Upper lobe of left lung (tissue), 6 donors: Measurements from ENCODE around the gene PRR7. TPM values are rescaled to one million over a fixed set of nuclear protein-coding genes. Genes with fewer than 3 reads are reported as not detected.
A peak's percentile ranks its signal among the peaks of the same experiment; 100 is the strongest.

ENCODE experiments used
- ATAC-seq, 2 donors: fragments of 200-7000 bp; cut with Tn5 transposase; one replicate each; pipeline ENCODE4 v1.9.1; 2022; ENCODE audit warnings: mild to moderate bottlenecking in 2 of 2, moderate library complexity in 2 of 2; ENCODE audit not compliant: low FRiP score in 2 of 2
- DNase-seq, 2 donors: peaks; one replicate each; pipeline ENCODE4 v3.0.0-alpha.2; 2019 to 2020
- H3K27ac ChIP-seq, 4 donors: fragments of 200-600 bp; sonication (generic); one replicate each; pipeline ENCODE4 v1.5.1; 2016 to 2019
- H3K27me3 ChIP-seq, 4 donors: fragments of 200-600 bp; sonication (generic); one replicate each; pipeline ENCODE4 v1.5.1; 2017 to 2019
- H3K36me3 ChIP-seq, 4 donors: fragments of 200-600 bp; sonication (generic); one replicate each; pipeline ENCODE4 v1.5.1; 2016 to 2019
- H3K4me1 ChIP-seq, 4 donors: fragments of 200-600 bp; sonication (generic); one replicate each; pipeline ENCODE4 v1.5.1; 2018 to 2019
- H3K4me3 ChIP-seq, 4 donors: fragments of 200-600 bp; sonication (generic); one replicate each; pipeline ENCODE4 v1.5.1; 2017 to 2019; ENCODE audit warnings: mild to moderate bottlenecking in 2 of 4, moderate library complexity in 1 of 4
- H3K9me3 ChIP-seq, 4 donors: fragments of 200-600 bp; sonication (generic); one replicate each; pipeline ENCODE4 v1.5.1; 2018 to 2019
- EP300 ChIP-seq, 4 donors: sonication (generic); formaldehyde crosslinking; IDR thresholded peaks; one replicate each; pipeline ENCODE4 v1.5.1; 2017; ENCODE audit warnings: antibody characterized with exemption in 4 of 4, control low read depth in 2 of 4
- POLR2A ChIP-seq, 4 donors: fragments of 450-650 bp; IDR thresholded peaks; one replicate each; pipeline ENCODE4 v1.5.1; 2016 to 2017; ENCODE audit warnings: antibody characterized with exemption in 4 of 4, mild to moderate bottlenecking in 2 of 4
- POLR2AphosphoS5 ChIP-seq, 2 donors: sonication (generic); formaldehyde crosslinking; IDR thresholded peaks; one replicate each; pipeline ENCODE4 v1.5.1; 2017; ENCODE audit warnings: antibody characterized with exemption in 2 of 2
- WGBS, 2 donors: methylation state at CpG; one replicate each; pipeline ENCODE4 v1.1.5; 2017 to 2018; 5-methylcytosine and 5-hydroxymethylcytosine counted together
- total RNA-seq, 6 donors: library from RNA; depleted of rRNA in 4 of 6; stranded (reverse); fragments of >200 nt in 4 of 6; gene quantifications; one replicate each; pipeline versions ENCODE4 v1.1.0 to v1.2.1, GENCODE V29; 2016 to 2021
- TF ChIP-seq, protein P1 (sequence below), 6 experiments: fragments of 450-650 bp in 4 of 6; fragments of 200-600 bp in 2 of 6; sonication (generic) in 2 of 6; IDR thresholded peaks; one replicate each; pipeline ENCODE4 v1.5.1; 2016 to 2019; ENCODE audit warnings: antibody characterized with exemption in 6 of 6
- donor health status: DM: no; HTN: no; CAD: no; lungs with moderate emphysema.
- donor health status: DM: no; HTN: yes; CAD: no; lungs with severe emphysema.

Gene PRR7
- total RNA-seq, 6 donors from 2014 or later, result 1.6 to 9.2 (median 3.4) TPM

GRCh38 chr5:177434942-177435738, 11.5 kb upstream of the PRR7 start:
- ATAC-seq (no peak), DNase-seq (no peak)
- Histone ChIP-seq H3K9me3 (no peaks in the 10 kb centered on the region), H3K4me3 (no peak overlapping the region), H3K27ac (no peak overlapping the region), H3K4me1 (peaks cover 16 to 34% (median 19%) of the 10 kb centered on the region in 4 donors), H3K27me3 (no peaks in the 10 kb centered on the region), H3K36me3 (peaks cover 25 to 97% (median 79%) of the 10 kb centered on the region in 4 donors)
- TF ChIP-seq EP300 (IDR thresholded peaks at IDR 0.05) (no peak), POLR2A (IDR thresholded peaks at IDR 0.05) (no peak), POLR2AphosphoS5 (IDR thresholded peaks at IDR 0.05) (no peak)
- TF ChIP-seq, protein P1, sequence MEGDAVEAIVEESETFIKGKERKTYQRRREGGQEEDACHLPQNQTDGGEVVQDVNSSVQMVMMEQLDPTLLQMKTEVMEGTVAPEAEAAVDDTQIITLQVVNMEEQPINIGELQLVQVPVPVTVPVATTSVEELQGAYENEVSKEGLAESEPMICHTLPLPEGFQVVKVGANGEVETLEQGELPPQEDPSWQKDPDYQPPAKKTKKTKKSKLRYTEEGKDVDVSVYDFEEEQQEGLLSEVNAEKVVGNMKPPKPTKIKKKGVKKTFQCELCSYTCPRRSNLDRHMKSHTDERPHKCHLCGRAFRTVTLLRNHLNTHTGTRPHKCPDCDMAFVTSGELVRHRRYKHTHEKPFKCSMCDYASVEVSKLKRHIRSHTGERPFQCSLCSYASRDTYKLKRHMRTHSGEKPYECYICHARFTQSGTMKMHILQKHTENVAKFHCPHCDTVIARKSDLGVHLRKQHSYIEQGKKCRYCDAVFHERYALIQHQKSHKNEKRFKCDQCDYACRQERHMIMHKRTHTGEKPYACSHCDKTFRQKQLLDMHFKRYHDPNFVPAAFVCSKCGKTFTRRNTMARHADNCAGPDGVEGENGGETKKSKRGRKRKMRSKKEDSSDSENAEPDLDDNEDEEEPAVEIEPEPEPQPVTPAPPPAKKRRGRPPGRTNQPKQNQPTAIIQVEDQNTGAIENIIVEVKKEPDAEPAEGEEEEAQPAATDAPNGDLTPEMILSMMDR (IDR thresholded peaks at IDR 0.05), result no peak
- 93 to 100% methylated on average over 12 to 20 of the region's 20 CpGs for WGBS, 2 donors

DNA sequence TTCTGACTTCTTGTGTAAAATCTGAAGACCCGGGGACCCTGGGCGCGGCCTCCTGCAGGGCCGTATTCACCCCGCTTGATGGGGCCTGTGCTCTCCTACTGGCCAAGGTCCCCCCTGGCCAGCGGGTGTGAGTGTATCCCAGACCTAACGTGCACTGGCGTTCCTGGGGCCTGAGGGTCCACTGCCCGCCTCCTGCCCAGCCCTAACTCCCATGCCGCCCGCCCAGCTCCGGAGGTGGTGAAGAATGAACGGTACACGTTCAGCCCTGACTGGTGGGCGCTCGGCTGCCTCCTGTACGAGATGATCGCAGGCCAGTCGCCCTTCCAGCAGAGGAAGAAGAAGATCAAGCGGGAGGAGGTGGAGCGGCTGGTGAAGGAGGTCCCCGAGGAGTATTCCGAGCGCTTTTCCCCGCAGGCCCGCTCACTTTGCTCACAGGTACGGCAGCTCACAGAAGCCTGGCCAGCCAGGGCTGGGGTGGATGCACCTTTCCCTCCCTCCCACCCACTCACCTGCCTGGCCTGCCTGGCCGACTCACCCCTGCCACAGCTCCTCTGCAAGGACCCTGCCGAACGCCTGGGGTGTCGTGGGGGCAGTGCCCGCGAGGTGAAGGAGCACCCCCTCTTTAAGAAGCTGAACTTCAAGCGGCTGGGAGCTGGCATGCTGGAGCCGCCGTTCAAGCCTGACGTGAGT, 10.6 kb upstream of the PRR7 start:
- TF ChIP-seq POLR2A (IDR thresholded peaks at IDR 0.05), result no peak
- TF ChIP-seq, protein P1 (IDR thresholded peaks at IDR 0.05), result no peak
- no peak for TF ChIP-seq EP300 (IDR thresholded peaks at IDR 0.05)
- TF ChIP-seq POLR2AphosphoS5 (IDR thresholded peaks at IDR 0.05), result no peak
- H3K4me3 ChIP-seq, result no peak overlapping the region
- no peak overlapping the region for H3K27ac ChIP-seq
- ATAC-seq (no peak), DNase-seq (peak in 1 of 2 donors; percentile 76)
- H3K36me3 ChIP-seq, result peaks cover 27 to 97% (median 77%) of the 10 kb centered on the region in 4 donors
- H3K27me3 ChIP-seq, result no peaks in the 10 kb centered on the region
- peaks cover 8 to 26% (median 11%) of the 10 kb centered on the region in 4 donors for H3K4me1 ChIP-seq
- no peaks in the 10 kb centered on the region for H3K9me3 ChIP-seq
- 91 to 95% methylated on average over 22 to 37 of the region's 37 CpGs for WGBS, 2 donors

- peak in 1 of 2 donors; percentile 3 for ATAC-seq
- Histone ChIP-seq H3K9me3 (no peaks in the 10 kb centered on the region), H3K4me1 (peaks cover 0 to 10% (median 0%) of the 10 kb centered on the region in 4 donors), H3K4me3 (no peak overlapping the region), H3K27me3 (no peaks in the 10 kb centered on the region), H3K27ac (no peak overlapping the region), H3K36me3 (peaks cover 28 to 97% (median 76%) of the 10 kb centered on the region in 4 donors)
- TF ChIP-seq, protein P1 (IDR thresholded peaks at IDR 0.05), result no peak
- TF ChIP-seq EP300 (IDR thresholded peaks at IDR 0.05) (no peak), POLR2A (IDR thresholded peaks at IDR 0.05) (no peak), POLR2AphosphoS5 (IDR thresholded peaks at IDR 0.05) (no peak)
- DNase-seq, result no peak
- 76 to 87% methylated on average over 4 of the region's 4 CpGs for WGBS, 2 donors
These were observed 9.0 kb upstream of the PRR7 start for GRCh38 chr5:177437623-177438022.

DNA sequence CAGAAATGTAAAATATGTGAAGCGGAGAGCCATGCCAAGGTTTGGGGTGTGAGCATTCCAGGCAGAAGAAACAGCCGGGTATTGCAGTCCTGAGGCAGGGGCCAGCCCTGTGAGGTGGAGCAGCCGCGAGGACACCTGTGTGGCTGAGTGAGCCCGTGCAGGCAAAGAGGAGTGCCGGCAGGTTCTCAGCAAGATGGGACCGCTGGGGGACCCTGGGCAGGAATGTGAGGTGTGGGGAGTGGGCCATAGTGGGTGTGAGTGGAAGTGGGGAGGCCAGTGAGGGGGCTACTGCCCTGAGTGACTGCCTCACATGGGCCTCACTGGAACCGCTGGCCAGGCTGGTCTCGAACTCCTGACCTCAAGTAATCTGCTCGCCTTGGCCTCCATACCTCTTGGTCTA, 8.1 kb upstream of the PRR7 start:
- DNase-seq, result no peak
- 93% methylated on average over 7 to 10 of the region's 10 CpGs for WGBS, 2 donors
- H3K9me3 ChIP-seq, result no peaks in the 10 kb centered on the region
- no peaks in the 10 kb centered on the region for H3K27me3 ChIP-seq
- H3K4me1 ChIP-seq, result peaks cover 0 to 6% (median 0%) of the 10 kb centered on the region in 4 donors
- TF ChIP-seq POLR2AphosphoS5 (IDR thresholded peaks at IDR 0.05) (no peak), EP300 (IDR thresholded peaks at IDR 0.05) (no peak), POLR2A (IDR thresholded peaks at IDR 0.05) (no peak)
- TF ChIP-seq, protein P1 (IDR thresholded peaks at IDR 0.05), result no peak
- no peak overlapping the region for H3K4me3 ChIP-seq
- no peak for ATAC-seq
- peaks cover 23 to 88% (median 68%) of the 10 kb centered on the region in 4 donors for H3K36me3 ChIP-seq
- H3K27ac ChIP-seq, result no peak overlapping the region
